Tibial artery (tissue), 4 donors: ENCODE data around the gene SEMA6A.
"Not testable (repeated sequence)": the region's sequence is repeated elsewhere in the genome, so short reads cannot be mapped to it uniquely, and the experiment has no call there.

ENCODE experiments used
- DNase-seq, 2 donors: peaks; one replicate each; pipeline ENCODE4 v3.0.0-alpha.2; 2019
- H3K27ac ChIP-seq, 2 donors: fragments of 200-600 bp; sonication (generic) in 1 of 2; 1 replicate in 1 of 2; 2 replicates in 1 of 2; pipeline ENCODE4 v1.5.1; 2018 to 2019; ENCODE audit warnings: mild to moderate bottlenecking in 1 of 2
- H3K27me3 ChIP-seq, 2 donors: fragments of 200-600 bp; sonication (generic) in 1 of 2; one replicate each; pipeline versions ENCODE4 v1.5.1 to v1.6.0; 2016 to 2019
- H3K36me3 ChIP-seq, 3 donors: fragments of 200-600 bp; sonication (generic) in 2 of 3; one replicate each; pipeline ENCODE4 v1.5.1; 2016 to 2019; ENCODE audit warnings: mild to moderate bottlenecking in 2 of 3
- H3K4me1 ChIP-seq, 4 donors: fragments of 200-600 bp; sonication (generic) in 2 of 4; 1 replicate in 3 of 4; 2 replicates in 1 of 4; pipeline ENCODE4 v1.5.1; 2016 to 2019
- H3K4me3 ChIP-seq, 2 donors: fragments of 200-600 bp; sonication (generic) in 1 of 2; 1 replicate in 1 of 2; 2 replicates in 1 of 2; pipeline ENCODE4 v1.5.1; 2018 to 2019; ENCODE audit warnings: mild to moderate bottlenecking in 2 of 2
- H3K9me3 ChIP-seq, 3 donors: fragments of 200-600 bp; sonication (generic) in 1 of 3; one replicate each; pipeline ENCODE4 v1.5.1; 2016 to 2019
- CTCF ChIP-seq, 2 experiments: fragments of 200-600 bp in 1 of 2; fragments of 450-650 bp in 1 of 2; IDR thresholded peaks; one replicate each; pipeline ENCODE4 v1.5.1; 2017 to 2019; ENCODE audit warnings: antibody characterized with exemption in 2 of 2, mild to moderate bottlenecking in 1 of 2, moderate library complexity in 1 of 2
- intact Hi-C: fragments of 100-400 bp; cut with DNase I; formaldehyde crosslinking; loops from one replicate; pipeline ENCODE4 v1.15.0; 2023; ENCODE audit warnings: low total_unique reads

SEMA6A gene

DNA sequence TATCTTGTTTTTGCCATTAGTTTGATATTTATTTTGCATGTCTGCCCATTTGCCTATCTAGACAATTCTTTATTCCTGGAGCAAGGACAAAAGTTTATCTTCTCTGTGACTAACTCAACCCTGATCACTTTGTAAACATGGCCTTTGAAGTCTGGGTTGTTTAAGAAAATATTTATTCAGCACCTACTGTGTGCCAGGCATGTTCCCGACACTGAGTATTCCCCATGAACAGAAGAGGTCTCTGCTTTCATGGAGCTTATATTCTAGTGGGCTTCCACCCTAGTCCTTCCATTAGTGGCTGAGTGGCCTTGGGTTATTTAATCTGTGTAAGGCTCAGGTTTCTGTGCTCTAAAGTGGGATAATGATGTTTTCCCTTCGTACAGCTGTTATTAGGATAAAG lies 49.7 kb downstream of the SEMA6A start:
- Histone ChIP-seq H3K36me3 (no peaks in the 10 kb centered on the region), H3K4me1 (no peaks in the 10 kb centered on the region), H3K9me3 (no peaks in the 10 kb centered on the region), H3K27me3 (no peaks in the 10 kb centered on the region), H3K4me3 (no peak overlapping the region), H3K27ac (no peak overlapping the region)
- intact Hi-C loops, result no loop called here
- no peak for DNase-seq
- no peak for TF ChIP-seq CTCF (IDR thresholded peaks at IDR 0.05)

- no peaks in the 10 kb centered on the region for H3K9me3 ChIP-seq
- TF ChIP-seq CTCF (IDR thresholded peaks at IDR 0.05), result no peak
- no peaks in the 10 kb centered on the region for H3K4me1 ChIP-seq
- no peak for DNase-seq
- no peaks in the 10 kb centered on the region for H3K27me3 ChIP-seq
- no peaks in the 10 kb centered on the region for H3K36me3 ChIP-seq
- no peak overlapping the region for H3K27ac ChIP-seq
- no peak overlapping the region for H3K4me3 ChIP-seq
- intact Hi-C loops, result no loop called here
Measured at GRCh38 chr5:116524051-116524904, 50.3 kb downstream of the SEMA6A start.

- H3K9me3 ChIP-seq, DNase-seq, H3K27me3 ChIP-seq, H3K27ac ChIP-seq, intact Hi-C loops, H3K4me1 ChIP-seq, H3K36me3 ChIP-seq, H3K4me3 ChIP-seq: not testable (repeated sequence)
Measured at GRCh38 chr5:116523182-116523581, 51.4 kb downstream of the SEMA6A start.

DNA sequence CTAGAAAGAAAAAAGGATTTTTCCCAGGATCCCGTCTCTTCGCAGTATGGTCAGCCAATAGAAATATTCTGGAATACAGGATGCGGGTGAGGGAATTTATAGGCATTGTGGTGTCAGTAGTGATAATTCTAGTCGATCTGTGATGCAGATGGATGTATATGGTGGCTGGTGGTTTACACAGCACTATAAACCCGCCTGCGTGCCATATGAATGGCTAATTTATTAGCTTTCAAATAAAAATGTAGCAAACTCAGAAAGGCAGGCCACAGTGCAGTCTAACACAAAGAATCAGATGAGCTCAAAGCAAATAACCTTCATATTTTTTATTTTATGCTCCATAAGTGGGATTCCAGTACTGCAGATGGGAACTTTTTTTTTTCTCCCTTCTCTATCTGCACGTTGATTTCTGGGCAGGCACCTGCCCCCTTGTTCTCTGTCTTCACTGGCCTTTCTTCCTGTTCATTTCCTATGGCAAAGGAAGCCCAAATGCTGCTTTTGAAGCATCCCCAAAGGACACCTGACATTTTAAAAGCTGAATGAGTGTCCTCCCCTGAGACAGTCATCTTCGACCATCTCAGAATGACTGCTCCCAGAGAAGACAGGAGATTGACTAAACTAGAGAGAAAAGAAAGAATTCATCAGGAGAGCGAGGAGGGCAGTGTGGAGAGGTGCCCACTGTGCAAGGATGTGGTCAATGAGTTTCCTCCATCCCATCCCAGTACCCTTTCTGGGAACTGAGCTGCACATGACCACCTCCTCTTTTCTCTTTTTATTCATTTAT lies 52.1 kb downstream of the SEMA6A start:
- H3K4me1 ChIP-seq, result no peaks in the 10 kb centered on the region
- no peaks in the 10 kb centered on the region for H3K9me3 ChIP-seq
- no peak for TF ChIP-seq CTCF (IDR thresholded peaks at IDR 0.05)
- intact Hi-C loops, result no loop called here
- H3K27ac ChIP-seq, result no peak overlapping the region
- DNase-seq, result no peak
- H3K4me3 ChIP-seq, result no peak overlapping the region
- no peaks in the 10 kb centered on the region for H3K36me3 ChIP-seq
- no peaks in the 10 kb centered on the region for H3K27me3 ChIP-seq

DNA sequence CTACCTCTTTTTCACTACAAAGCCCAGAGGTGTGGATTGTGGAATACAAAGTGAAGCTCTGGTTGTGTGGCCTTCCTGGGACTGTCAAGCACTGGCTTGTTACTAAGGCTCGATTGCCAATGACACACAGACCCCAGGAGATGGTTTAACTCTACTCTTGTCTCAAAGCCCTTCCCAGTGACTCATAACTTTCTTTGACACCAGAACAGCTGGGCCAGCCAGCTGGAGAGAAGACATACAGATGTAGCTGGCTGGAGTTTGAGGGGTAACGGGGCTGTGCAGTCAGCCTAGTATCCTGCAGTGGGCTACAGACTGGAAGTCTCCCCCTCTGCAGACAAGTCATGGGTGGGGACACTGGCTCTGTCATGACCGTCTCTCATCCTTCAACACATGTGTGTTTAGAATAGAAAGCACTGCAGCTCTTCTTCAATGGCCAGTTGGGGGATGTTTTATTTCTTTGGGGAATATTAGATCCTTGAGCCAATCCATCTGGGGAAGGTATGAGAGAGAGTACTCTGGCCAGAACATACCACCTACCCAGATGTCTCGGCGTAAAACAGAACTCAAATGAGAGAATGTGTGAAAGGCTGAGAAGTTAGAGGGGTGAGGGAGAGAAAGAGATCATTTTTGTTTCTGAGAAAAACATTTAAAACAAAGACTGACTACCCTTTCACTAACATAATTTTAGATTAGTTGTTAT lies 53.3 kb downstream of the SEMA6A start:
- H3K27ac ChIP-seq, result no peak overlapping the region
- no peak for DNase-seq
- H3K4me1 ChIP-seq, result no peaks in the 10 kb centered on the region
- intact Hi-C loops, result no loop called here
- TF ChIP-seq CTCF (IDR thresholded peaks at IDR 0.05), result no peak
- no peaks in the 10 kb centered on the region for H3K9me3 ChIP-seq
- no peaks in the 10 kb centered on the region for H3K27me3 ChIP-seq
- no peak overlapping the region for H3K4me3 ChIP-seq
- H3K36me3 ChIP-seq, result no peaks in the 10 kb centered on the region

DNA sequence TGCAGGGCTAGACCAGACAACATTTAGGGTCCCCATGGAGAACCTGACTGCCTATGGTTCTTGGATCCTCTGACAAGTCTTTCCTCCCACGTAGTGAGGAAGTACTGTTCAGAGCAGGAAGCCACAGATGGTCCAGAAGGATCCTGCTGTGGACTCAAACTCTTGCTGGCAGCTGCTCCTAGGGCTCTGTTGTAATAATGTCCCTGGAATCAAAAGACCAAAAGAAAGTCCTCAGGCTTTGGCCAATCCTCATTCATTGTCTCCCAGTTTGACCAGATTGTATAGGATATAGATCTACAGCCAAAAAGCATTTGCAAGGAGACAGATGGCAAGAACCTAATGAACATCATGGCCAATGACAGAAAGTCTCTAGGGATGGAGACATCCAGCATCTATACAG lies 53.9 kb downstream of the SEMA6A start:
- H3K36me3 ChIP-seq, result no peaks in the 10 kb centered on the region
- no peak for TF ChIP-seq CTCF (IDR thresholded peaks at IDR 0.05)
- H3K4me1 ChIP-seq, result no peaks in the 10 kb centered on the region
- no peaks in the 10 kb centered on the region for H3K9me3 ChIP-seq
- H3K27me3 ChIP-seq, result no peaks in the 10 kb centered on the region
- no peak overlapping the region for H3K4me3 ChIP-seq
- intact Hi-C loops, result no loop called here
- H3K27ac ChIP-seq, result no peak overlapping the region
- peak in 1 of 2 donors; percentile 23 for DNase-seq
